Cortex of kidney (tissue), 1 donor: Measurements from ENCODE around the gene PEPD.

Experiments used
- DNase-seq: peaks from one replicate; lab custom pipeline; 2025; lab: John Stamatoyannopoulos, UW

Gene PEPD

GRCh38 chr19:33422369-33423180 lies 99.0 kb downstream of the PEPD start:
- DNase-seq: no peak

GRCh38 chr19:33421368-33421767 lies 100.2 kb downstream of the PEPD start:
- DNase-seq: no peak

GRCh38 chr19:33420821-33421220 lies 100.8 kb downstream of the PEPD start:
- DNase-seq: no peak

- no peak for DNase-seq
Measured at GRCh38 chr19:33419788-33420130, 101.8 kb downstream of the PEPD start.

GRCh38 chr19:33418871-33419787 lies 102.5 kb downstream of the PEPD start:
- no peak for DNase-seq

- DNase-seq: no peak
Measured at GRCh38 chr19:33418461-33418860, 103.1 kb downstream of the PEPD start.

- no peak for DNase-seq
Measured at GRCh38 chr19:33417751-33418150, 103.8 kb downstream of the PEPD start.

GRCh38 chr19:33416307-33417215 lies 105.0 kb downstream of the PEPD start:
- DNase-seq: no peak

GRCh38 chr19:33414667-33415605 lies 106.7 kb downstream of the PEPD start:
- DNase-seq: no peak

- no peak for DNase-seq
Measured at GRCh38 chr19:33413868-33414666, 107.5 kb downstream of the PEPD start.

GRCh38 chr19:33413426-33413725 lies 108.2 kb downstream of the PEPD start:
- DNase-seq: no peak

GRCh38 chr19:33412601-33413425 lies 108.8 kb downstream of the PEPD start:
- DNase-seq: no peak

- DNase-seq: no peak
Measured at GRCh38 chr19:33411621-33412180, 109.9 kb downstream of the PEPD start.

- DNase-seq: no peak
Measured at GRCh38 chr19:33410915-33411401, 110.6 kb downstream of the PEPD start.

GRCh38 chr19:33409906-33410685 lies 111.5 kb downstream of the PEPD start:
- no peak for DNase-seq

GRCh38 chr19:33408538-33409434 lies 112.8 kb downstream of the PEPD start:
- DNase-seq: no peak

GRCh38 chr19:33408116-33408515 lies 113.5 kb downstream of the PEPD start:
- no peak for DNase-seq
